ENCODE data around the gene PKLR.

The PKLR gene

GRCh38 chr1:155285063-155285462, 16.2 kb downstream of the PKLR start:
- no peak for TF ChIP-seq POLR2A (IDR thresholded peaks at IDR 0.05; ENCODE audit: low read depth, low read length)
- DNase-seq (ENCODE audit: insufficient read length, low spot score) = no peak
- no peak for FAIRE-seq

- no peak for TF ChIP-seq POLR2A (IDR thresholded peaks at IDR 0.05; ENCODE audit: low read depth, low read length)
- FAIRE-seq = no peak
These were observed 16.8 kb downstream of the PKLR start for GRCh38 chr1:155284476-155284875.

GRCh38 chr1:155282488-155283091, 18.6 kb downstream of the PKLR start:
- no peak for TF ChIP-seq POLR2A (IDR thresholded peaks at IDR 0.05; ENCODE audit: low read depth, low read length)
- DNase-seq (ENCODE audit: insufficient read length, low spot score) (no peak), FAIRE-seq (no peak)

More at GRCh38 chr1:155284476-155284875, 16.8 kb downstream of the PKLR start:
- no peak for DNase-seq (ENCODE audit: insufficient read length, low spot score)

- DNase-seq (ENCODE audit: insufficient read length, low spot score) (no peak), FAIRE-seq (no peak)
- TF ChIP-seq POLR2A (IDR thresholded peaks at IDR 0.05; ENCODE audit: low read depth, low read length) = no peak
These were observed 22.0 kb downstream of the PKLR start for GRCh38 chr1:155279268-155279667.

GRCh38 chr1:155278689-155279160, 22.5 kb downstream of the PKLR start:
- FAIRE-seq = no peak
- DNase-seq (ENCODE audit: insufficient read length, low spot score) = no peak
- TF ChIP-seq POLR2A (IDR thresholded peaks at IDR 0.05; ENCODE audit: low read depth, low read length) = no peak

- TF ChIP-seq POLR2A (IDR thresholded peaks at IDR 0.05; ENCODE audit: low read depth, low read length) = no peak
- peak; percentile 35 for DNase-seq (ENCODE audit: insufficient read length, low spot score)
- no peak for FAIRE-seq
These were observed 23.1 kb downstream of the PKLR start for GRCh38 chr1:155277902-155278688.

- DNase-seq (ENCODE audit: insufficient read length, low spot score) = peak; percentile 97
- FAIRE-seq = no peak
- TF ChIP-seq POLR2A (IDR thresholded peaks at IDR 0.05; ENCODE audit: low read depth, low read length) = peak; percentile 28; the same call in 1 of the 2 replicates
These were observed 24.0 kb downstream of the PKLR start, which contains the start of gene HCN3 for GRCh38 chr1:155277070-155277901. TSS of gene HCN3 (plus strand) at chr1:155277463. CDS start at chr1:155277591, 128 bp downstream.

- FAIRE-seq (no peak), DNase-seq (ENCODE audit: insufficient read length, low spot score) (peak; percentile 92)
- peak; percentile 72 for TF ChIP-seq POLR2A (IDR thresholded peaks at IDR 0.05; ENCODE audit: low read depth, low read length)
These were observed 27.6 kb downstream of the PKLR start, which contains the start of gene CLK2 for GRCh38 chr1:155273343-155274245. TSS of gene CLK2 (minus strand) at chr1:155273504. CDS start at chr1:155270977, 2,527 bp downstream.

GRCh38 chr1:155272466-155273342, 28.5 kb downstream of the PKLR start:
- peak; percentile 74 for DNase-seq (ENCODE audit: insufficient read length, low spot score)
- peak; percentile 35; the same call in 1 of the 2 replicates for TF ChIP-seq POLR2A (IDR thresholded peaks at IDR 0.05; ENCODE audit: low read depth, low read length)
- no peak for FAIRE-seq

GRCh38 chr1:155269381-155269780, 31.9 kb downstream of the PKLR start:
- no peak for FAIRE-seq
- TF ChIP-seq POLR2A (IDR thresholded peaks at IDR 0.05; ENCODE audit: low read depth, low read length) = no peak
- DNase-seq (ENCODE audit: insufficient read length, low spot score) = no peak

GRCh38 chr1:155268630-155269029, 32.6 kb downstream of the PKLR start:
- FAIRE-seq = no peak

GRCh38 chr1:155267373-155267772, 33.9 kb downstream of the PKLR start:
- DNase-seq (ENCODE audit: insufficient read length, low spot score) (no peak), FAIRE-seq (no peak)
- no peak for TF ChIP-seq POLR2A (IDR thresholded peaks at IDR 0.05; ENCODE audit: low read depth, low read length)

More at GRCh38 chr1:155268630-155269029, 32.6 kb downstream of the PKLR start:
- TF ChIP-seq POLR2A (IDR thresholded peaks at IDR 0.05; ENCODE audit: low read depth, low read length) = no peak
- no peak for DNase-seq (ENCODE audit: insufficient read length, low spot score)
